ENCODE results near the gene LRP3.

DNA sequence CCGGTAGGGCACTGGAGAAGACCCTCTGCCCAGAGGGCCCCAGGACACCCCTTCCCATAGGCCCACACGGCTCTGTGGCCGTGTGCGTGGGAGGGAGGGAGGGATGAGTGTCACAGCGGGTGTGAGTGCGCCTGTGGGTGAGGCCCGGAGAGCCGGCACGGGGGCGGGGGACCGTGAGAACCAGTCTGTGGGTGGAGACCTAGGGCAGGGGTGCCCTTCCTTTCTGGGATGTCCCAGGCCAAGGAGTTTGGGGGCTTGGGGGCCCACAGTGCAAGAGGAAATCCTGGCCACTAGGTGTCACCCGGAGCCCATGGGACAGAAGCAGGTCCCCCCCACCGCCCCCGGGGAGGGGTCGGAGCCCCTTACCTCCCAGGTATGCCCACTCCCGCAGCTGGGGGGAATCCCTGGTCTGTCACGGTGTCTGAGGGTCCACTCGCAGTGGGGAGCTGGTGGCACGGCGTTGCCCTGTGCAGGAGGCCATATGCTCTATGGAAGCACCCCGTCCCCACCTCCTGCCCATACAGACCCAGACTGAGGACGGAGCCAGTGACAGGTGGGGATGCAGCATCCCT is 47.5 kb downstream of the LRP3 start:
- TF ChIP-seq EZH2phosphoT487 (IDR thresholded peaks at IDR 0.05; ENCODE audit: borderline replicate concordance) (no peak), RAD21 (IDR thresholded peaks at IDR 0.05; ENCODE audit: low read depth) (peak; percentile 93)

Measured in HCT116 (cell line).